Activated naive CD8-positive, alpha-beta T cell treated with anti-CD3 and anti-CD28 coated beads, Interleukin-2, amount 50 U/mL, for 16 hours (primary cell): Measurements from ENCODE around the gene MALRD1.

Experiments used
- DNase-seq: peaks from one replicate; pipeline ENCODE4 v3.0.0-alpha.2; 2020; ENCODE audit warnings: low read depth, low spot score

The MALRD1 gene

DNA sequence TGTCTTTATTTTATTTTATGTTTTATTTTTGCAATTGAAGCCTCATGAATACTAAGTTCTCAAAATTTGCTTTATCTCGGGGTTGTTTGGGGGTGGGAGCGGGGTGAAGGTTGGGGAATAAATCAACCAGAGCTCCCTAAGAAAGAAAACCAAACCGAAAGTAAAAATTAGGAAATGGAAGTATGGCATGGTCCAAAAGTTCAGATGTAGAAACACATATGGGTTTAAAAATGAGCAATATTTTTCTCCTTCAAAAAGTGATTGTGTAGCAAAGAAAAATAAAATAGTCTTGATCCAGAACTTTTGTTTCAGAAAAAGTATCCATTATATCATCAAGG, 590.3 kb downstream of the MALRD1 start:
- DNase-seq = no peak

GRCh38 chr10:19640566-19641263, 592.1 kb downstream of the MALRD1 start:
- no peak for DNase-seq

DNA sequence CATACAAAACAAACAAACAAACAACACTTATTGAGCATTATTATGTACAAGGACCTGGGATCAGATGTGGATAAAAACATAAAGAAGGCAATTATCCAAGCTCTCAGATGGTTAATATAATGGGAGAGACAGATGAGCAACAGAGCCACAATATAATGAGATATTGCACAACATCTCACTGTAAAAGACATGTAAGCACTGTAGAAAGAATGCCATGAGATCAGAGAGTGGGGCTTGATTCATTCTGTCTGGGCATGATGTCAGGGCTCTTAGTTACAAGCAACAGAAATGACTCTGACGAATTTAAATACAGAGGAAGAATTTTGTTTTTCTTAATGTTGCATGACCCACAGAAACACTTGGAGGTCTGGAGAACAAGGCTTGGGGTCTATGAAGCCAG, 602.9 kb downstream of the MALRD1 start:
- DNase-seq = no peak

- no peak for DNase-seq
Measured at GRCh38 chr10:19652750-19653149, 604.1 kb downstream of the MALRD1 start.

GRCh38 chr10:19653931-19654330, 605.3 kb downstream of the MALRD1 start:
- no peak for DNase-seq

DNA sequence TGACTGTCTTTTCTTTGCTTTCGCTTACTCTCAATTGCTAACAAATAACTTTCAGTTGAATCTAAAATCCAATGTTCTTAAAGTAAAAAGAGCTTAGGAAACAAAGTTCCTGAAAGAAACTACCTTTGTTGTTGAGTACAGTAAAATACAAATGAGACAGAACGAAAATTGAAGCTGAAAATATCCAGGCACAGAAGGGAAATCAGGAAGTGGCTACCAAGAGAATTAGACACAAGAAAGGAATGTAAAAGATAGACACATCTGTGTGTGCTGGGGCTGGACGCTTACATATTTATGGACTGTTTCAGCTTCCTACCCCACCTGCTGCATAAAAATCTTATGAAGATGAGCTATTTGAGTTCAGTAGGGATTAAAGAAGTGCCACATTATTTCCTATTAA, 606.0 kb downstream of the MALRD1 start:
- DNase-seq = no peak

DNA sequence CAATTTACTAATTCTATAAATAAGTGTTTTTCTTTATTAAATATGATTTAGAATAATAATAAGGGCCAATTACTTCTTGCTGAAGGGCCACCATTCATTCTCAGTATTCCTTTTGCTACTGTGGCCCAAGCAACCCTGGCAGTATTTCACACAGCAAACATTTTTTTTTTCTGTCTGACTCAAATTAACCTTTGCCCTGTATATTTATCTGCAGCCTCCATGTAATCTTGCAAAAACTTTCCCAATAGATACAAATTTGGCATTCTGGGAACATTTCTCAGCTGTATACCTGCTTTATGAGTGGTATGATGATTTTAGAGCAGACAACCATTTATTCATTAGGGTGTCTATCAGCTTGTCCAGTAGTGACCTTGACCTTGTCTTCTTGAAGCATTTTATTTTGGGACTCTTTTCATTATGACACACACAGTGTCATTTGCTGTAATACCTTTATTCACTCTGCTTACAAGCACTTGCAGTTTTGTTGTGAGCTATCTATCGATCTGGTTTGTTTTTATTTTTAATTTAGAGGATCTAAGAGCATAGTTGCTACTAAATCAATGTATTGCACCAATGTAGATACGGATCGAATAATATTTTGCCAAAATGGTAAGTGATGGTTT, 607.9 kb downstream of the MALRD1 start:
- no peak for DNase-seq

DNA sequence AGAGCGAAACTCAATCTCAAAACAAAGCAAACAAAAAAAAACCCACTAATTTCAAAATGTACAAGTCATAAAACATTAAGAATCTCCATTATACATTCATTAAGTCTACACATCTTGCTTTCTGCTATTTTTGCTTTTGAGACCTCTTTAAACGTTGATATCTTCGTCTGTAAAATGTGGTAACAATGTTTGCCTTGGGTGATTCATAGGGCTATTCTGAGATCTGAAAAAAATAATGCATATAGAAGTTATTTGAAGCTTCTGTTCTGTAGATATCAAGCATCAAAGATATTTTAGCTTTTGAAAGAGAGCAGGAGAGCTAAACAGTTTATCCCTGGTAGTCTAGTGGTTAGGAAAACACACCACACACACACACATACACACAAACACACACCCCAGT, 609.5 kb downstream of the MALRD1 start:
- no peak for DNase-seq

DNA sequence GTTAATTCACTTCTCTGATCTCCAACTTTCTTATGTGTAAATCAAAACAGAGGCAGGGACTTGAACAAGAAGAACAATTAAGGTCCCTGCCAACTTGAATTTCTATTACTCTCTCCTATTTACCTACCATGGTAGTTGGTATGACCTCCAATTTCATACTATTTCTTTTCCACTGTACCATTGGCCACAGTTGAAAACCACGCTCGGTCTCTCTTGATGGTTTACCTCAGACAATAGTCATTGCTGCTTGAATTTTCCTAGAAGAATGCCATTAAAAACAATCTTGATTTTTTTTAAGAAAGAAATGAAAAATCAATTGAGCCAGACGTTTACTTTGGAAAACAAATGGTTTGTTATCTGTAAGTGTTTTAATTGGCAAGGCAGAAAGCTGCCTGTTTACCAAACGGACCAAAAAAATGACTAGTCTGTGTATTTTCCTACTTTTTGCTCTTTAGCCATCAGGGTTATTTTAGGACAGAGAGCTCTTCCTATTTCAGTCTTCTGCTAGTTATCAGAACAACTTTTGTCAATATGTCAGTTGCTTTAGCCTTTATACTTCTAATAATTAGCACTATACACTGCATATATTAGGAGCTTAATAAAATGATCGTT, 610.1 kb downstream of the MALRD1 start:
- no peak for DNase-seq

- DNase-seq = no peak
Measured at GRCh38 chr10:19659920-19660655, 611.5 kb downstream of the MALRD1 start.

GRCh38 chr10:19663344-19663743, 614.7 kb downstream of the MALRD1 start:
- DNase-seq = no peak

DNA sequence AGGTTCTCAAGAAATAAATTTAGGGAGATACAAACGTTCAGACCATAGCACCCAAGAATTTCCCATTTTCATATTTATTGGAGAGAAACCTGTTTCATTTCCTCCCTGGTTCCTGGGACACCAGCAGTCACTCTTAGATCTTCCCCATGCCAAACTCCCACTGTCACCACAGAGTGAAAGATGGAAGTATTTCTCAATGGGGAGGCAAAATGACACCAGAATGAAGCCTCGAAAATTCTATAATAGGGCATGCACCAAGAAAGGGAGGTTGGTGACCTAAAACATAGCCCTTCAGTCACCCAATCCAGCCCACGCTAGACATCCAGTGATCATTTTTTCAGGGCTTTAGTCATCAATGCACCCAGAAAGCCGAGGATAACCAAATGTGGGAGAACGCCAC, 619.5 kb downstream of the MALRD1 start:
- no peak for DNase-seq

DNA sequence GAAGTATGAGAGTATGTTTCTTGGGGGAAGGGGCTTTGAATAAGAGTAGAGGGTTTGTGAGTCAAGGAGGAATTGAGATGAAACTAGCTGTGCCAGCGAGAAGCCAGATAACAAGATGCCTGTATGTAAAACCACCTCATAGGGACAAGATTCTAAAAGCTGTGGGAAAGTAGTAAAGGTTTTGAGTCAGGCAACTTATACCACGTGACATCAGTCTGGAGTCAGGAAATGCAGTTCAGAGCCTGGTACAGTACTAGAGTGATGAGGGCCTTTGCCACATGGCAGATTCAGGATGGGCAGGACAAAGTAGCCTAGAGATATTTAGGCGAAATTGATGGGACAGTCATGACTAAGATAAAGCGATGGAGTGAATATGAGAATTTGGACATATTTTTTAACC, 627.5 kb downstream of the MALRD1 start:
- no peak for DNase-seq

DNA sequence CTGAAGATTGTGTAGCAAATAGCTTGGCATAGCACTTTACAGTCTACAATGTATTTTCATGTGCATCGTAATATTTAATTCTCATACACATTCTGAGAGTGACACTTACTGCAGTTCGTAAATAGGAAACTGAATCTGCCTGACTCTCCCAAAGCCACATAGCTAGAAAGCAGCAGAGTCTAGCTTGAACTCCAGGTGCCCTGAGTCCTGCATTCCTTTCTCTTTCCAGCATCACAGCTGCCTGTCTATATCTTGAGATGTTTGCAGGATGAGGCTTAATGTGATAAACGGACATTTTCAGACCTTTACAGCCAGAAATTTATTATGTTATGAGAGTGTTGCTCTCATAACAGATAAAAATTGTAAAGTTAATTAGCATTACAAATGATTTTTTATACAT, 634.8 kb downstream of the MALRD1 start:
- no peak for DNase-seq

DNA sequence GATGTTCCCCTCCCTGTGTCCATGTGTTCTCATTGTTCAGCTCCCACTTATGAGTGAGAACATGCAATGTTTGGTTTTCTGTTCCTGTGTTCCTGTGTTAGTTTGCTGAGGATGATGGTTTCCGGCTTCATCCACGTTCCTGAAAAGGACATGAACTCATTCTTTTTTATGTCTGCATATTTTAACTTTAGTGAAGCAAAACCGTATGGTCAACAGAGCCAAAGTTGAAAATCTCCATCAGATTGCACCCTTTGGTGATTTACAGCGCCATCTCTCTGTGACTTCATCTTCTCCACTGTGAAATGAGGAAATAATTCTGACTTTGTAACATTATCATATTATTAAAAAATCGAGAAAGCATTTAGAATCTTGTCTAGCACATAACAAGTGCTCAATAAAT, 635.4 kb downstream of the MALRD1 start:
- DNase-seq = no peak

DNA sequence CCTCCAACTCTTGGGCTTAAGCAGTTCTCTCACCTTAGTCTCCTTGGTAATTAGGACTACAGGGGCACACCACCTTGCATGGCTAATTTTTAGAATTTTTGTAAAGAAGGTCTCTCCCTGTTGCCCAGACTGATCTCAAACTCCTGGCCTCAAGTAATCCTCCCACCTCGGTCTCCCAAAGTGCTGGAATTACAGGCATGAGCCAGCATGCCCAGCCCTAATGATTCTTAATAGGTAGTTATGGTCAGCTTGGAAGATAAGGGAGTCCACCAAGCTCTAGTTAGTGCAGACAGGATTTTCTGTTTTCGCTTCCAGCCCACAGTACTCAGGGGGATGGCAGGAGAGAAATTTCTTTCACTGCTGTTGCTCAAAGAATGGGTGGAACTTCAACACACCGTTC, 639.7 kb downstream of the MALRD1 start:
- no peak for DNase-seq

- DNase-seq = no peak
Measured at GRCh38 chr10:19689231-19689630, 640.6 kb downstream of the MALRD1 start.

DNA sequence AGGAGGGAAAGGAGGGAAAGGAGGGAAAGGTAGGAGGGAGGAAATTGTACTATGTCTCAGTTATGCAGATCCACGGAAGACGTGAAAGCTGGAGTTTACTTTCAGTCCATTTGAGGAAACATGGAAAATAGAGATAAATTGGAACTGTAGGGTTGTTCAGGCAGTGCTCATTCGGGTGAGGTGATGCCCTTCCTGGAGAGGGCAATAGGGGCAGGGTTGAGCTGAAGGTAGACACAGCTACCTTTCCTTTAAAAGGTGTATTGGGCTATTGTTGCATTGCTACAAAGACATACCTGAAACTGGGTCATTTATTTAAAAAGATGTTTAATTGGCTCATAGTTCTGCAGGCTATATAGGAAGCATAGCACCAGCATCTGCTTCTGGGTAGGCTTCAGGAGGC, 650.7 kb downstream of the MALRD1 start:
- DNase-seq = no peak

DNA sequence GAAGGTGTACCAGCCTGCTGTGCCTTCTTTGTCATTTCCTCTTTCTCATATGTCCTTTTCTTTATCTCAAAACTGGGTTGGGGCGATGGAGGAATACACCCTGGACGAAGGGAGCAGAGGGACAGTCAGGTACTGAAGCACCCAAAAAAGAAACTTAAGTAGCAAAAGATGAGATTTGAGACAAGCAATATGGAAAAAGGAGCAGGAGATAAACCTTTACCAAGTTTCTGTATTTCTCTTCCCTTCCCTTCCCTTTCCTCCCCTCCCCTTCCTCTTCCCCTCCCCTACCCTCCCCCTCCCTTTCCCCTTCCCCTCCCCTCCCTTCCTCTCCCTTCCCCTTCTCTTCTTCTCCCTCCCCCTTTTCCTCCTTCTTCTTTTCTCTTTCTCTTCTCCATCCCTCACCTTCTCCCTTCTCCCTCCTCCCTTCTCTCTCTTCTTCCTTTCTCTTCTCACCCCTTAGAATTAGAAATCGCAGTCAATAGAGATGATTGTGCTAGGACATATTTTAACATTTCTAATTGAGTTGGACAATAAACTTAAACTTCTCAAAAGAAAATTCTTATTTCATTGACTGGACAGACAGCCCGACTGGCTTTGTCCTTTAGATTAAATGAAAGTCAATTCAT, 652.9 kb downstream of the MALRD1 start:
- no peak for DNase-seq

DNA sequence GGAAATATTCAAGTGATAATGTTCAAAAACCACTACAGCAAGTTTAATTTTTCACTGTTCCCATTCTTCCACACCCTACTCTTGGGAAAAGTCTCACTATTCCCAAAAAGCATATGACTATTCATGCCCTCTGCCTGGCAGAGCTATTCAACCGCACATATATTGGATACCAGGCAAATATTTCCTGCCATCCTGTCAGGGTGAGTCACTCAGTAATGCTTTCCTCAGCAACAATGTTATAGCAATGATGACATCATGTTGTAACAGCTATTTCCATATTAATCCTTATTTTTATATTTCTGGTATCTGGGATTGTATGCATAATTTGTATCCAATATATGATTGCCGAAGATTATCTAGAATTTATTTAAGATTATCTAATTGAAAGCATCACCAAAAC, 653.6 kb downstream of the MALRD1 start:
- no peak for DNase-seq

DNA sequence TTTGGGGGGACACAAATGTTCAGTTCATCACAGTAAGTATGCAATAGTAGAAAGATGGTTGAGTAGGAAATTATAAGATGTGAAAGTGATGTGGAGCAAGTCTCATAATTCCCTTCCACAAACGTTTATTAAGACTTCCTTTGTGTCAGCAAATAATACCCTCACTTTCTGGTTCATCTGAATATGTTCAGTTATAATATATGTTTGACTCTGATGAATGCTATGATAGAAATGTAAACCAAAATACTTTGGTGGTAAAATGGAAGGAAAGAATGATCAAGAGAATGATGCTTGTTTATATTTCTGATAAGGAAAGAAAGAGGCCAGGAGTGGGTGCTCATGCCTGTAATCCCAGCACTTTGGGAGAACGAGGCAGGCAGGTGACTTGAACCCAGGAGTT, 655.9 kb downstream of the MALRD1 start:
- DNase-seq = no peak

GRCh38 chr10:19705250-19705649, 656.6 kb downstream of the MALRD1 start:
- no peak for DNase-seq
